ENCODE measurements around the gene ZNF675.
"Not testable (repeated sequence)": the region's sequence is repeated elsewhere in the genome, so short reads cannot be mapped to it uniquely, and the experiment has no call there.

The ZNF675 gene

DNA sequence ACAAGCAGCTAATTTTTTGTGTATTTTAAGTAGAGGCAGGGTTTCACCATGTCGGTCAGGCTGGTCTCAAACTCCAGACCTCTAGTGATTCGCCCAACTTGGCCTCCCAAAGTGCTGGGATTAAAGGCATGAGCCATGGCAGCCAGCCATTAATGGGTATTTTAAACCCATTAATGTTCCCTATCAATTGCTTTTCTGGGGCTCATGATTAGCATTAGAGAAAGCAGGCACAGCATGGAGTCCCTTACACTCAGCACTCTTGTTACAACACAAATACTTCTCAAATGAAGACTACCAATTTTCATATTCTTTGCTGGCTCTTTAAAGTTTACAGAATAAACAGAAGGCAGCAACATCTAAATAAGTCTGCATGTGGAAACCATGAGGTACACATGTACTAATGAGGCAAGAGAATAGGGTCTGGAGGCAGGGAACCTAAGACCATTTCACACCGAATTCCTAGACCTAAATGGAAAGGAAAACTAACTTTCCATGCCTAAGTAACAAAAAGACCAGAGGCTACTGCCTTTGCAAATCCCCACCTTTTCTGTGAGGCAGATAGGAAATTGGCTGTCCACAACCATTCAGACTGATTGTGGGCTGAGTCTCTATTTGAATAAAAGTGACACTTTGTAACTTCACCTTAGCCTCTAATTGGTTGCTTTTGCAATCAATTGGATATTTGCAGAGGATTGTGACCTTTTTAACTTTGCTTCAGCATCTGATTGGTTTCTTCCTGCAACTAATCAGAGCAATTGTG is 21.2 kb downstream of the ZNF675 start:
- no peak overlapping the region for H3K14ac ChIP-seq (ENCODE audit: low read length in 2 of 2)
- H2BK5ac ChIP-seq (ENCODE audit: low read depth, low read length, poor library complexity, severe bottlenecking), result no peak overlapping the region
- H2BK120ac ChIP-seq (ENCODE audit: low read depth, low read length), result no peak overlapping the region
- no peak overlapping the region for H2AK5ac ChIP-seq (ENCODE audit: low read length, severe bottlenecking)
- H2AFZ ChIP-seq (ENCODE audit: low read depth, low read length), result no peak overlapping the region
- DNase-seq, result no peak
- H3K4me2 ChIP-seq (ENCODE audit: low read length, poor library complexity, severe bottlenecking), result no peak overlapping the region
- H3K36me3 ChIP-seq (ENCODE audit: control insufficient read depth in 1 of 2, insufficient read depth in 2 of 2, low read depth in 1 of 2, low read length in 2 of 2), result peaks cover 31 to 42% of the 10 kb centered on the region in 2 experiments
- no peaks in the 10 kb centered on the region for H3K4me1 ChIP-seq (ENCODE audit: control insufficient read depth, insufficient read depth, low read depth, low read length)
- 61% methylated on average over 3 of the region's 3 CpGs for WGBS
- no peak overlapping the region for H2BK12ac ChIP-seq (ENCODE audit: low read length in 2 of 2)
- peaks cover 27% of the 10 kb centered on the region for H3K79me1 ChIP-seq (replicated peaks; ENCODE audit: low read length, poor library complexity, severe bottlenecking)
- no peak overlapping the region for H4K91ac ChIP-seq (ENCODE audit: low read length)
- peaks cover 61% of the 10 kb centered on the region for H3K9me3 ChIP-seq (ENCODE audit: control insufficient read depth, low read length)
- H4K8ac ChIP-seq (ENCODE audit: low read length), result no peak overlapping the region
- H3K4me3 ChIP-seq (ENCODE audit: insufficient read depth in 1 of 2, low read depth in 1 of 2, low read length in 2 of 2), result peak overlapping the region in 1 of 2 experiments; percentile 9
- H2BK15ac ChIP-seq (ENCODE audit: low read depth, poor library complexity, severe bottlenecking), result no peak overlapping the region
- H3K27ac ChIP-seq (ENCODE audit: low read length, poor library complexity, severe bottlenecking), result no peak overlapping the region
- no peak overlapping the region for H3K9ac ChIP-seq (ENCODE audit: low read length)
- H3K27me3 ChIP-seq (ENCODE audit: control insufficient read depth in 1 of 2, insufficient read depth in 1 of 2, low read length in 2 of 2), result no peaks in the 10 kb centered on the region
- H3K18ac ChIP-seq (ENCODE audit: low read depth in 1 of 2, low read length in 2 of 2), result no peak overlapping the region
- no peak overlapping the region for H3K4ac ChIP-seq (ENCODE audit: low read depth in 1 of 2, low read length in 2 of 2)
- no peak overlapping the region for H3K23ac ChIP-seq (ENCODE audit: low read length in 2 of 2)

DNA sequence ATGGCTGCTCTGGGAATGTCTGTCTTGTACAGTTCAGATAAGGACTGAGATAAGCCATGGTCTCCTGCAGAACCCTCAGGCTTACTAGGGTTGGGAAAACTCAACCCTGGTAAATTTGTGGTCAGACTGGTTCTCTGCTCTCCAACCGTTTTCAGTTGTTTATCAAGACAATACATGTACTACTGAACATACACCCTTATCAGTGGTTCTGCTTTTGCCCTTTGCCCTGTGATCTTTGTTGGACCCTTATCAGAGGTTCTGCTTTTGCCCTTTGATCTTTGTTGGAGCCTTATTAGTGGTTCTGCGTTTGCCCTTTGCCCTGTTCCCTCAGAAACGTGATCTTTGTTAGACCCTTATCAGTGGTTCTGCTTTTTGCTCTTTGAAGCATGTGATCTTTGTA is 37.2 kb downstream of the ZNF675 start:
- DNase-seq; H3K79me1 ChIP-seq (replicated peaks; ENCODE audit: low read length, poor library complexity, severe bottlenecking); H2BK5ac ChIP-seq (ENCODE audit: low read depth, low read length, poor library complexity, severe bottlenecking); H3K4me2 ChIP-seq (ENCODE audit: low read length, poor library complexity, severe bottlenecking); H3K9ac ChIP-seq (ENCODE audit: low read length); H2BK12ac ChIP-seq (ENCODE audit: low read length in 2 of 2); H2AK5ac ChIP-seq (ENCODE audit: low read length, severe bottlenecking); H3K23ac ChIP-seq (ENCODE audit: low read length in 2 of 2); H4K91ac ChIP-seq (ENCODE audit: low read length); H2BK120ac ChIP-seq (ENCODE audit: low read depth, low read length); H3K27me3 ChIP-seq (ENCODE audit: control insufficient read depth in 1 of 2, insufficient read depth in 1 of 2, low read length in 2 of 2); H3K4ac ChIP-seq (ENCODE audit: low read depth in 1 of 2, low read length in 2 of 2); H2AFZ ChIP-seq (ENCODE audit: low read depth, low read length); H3K18ac ChIP-seq (ENCODE audit: low read depth in 1 of 2, low read length in 2 of 2); H4K8ac ChIP-seq (ENCODE audit: low read length); H3K27ac ChIP-seq (ENCODE audit: low read length, poor library complexity, severe bottlenecking); H3K14ac ChIP-seq (ENCODE audit: low read length in 2 of 2); H2BK15ac ChIP-seq (ENCODE audit: low read depth, poor library complexity, severe bottlenecking); H3K4me1 ChIP-seq (ENCODE audit: control insufficient read depth, insufficient read depth, low read depth, low read length); H3K4me3 ChIP-seq (ENCODE audit: insufficient read depth in 1 of 2, low read depth in 1 of 2, low read length in 2 of 2): not testable (repeated sequence)
- 33% methylated on average over 3 of the region's 3 CpGs for WGBS
- peaks cover 4 to 16% of the 10 kb centered on the region in 2 experiments for H3K36me3 ChIP-seq (ENCODE audit: control insufficient read depth in 1 of 2, insufficient read depth in 2 of 2, low read depth in 1 of 2, low read length in 2 of 2)
- peaks cover 69% of the 10 kb centered on the region for H3K9me3 ChIP-seq (ENCODE audit: control insufficient read depth, low read length)
